Esophagus muscularis mucosa (tissue), 4 donors: Measurements from ENCODE around the gene MTFMT.

ENCODE experiments used
- CTCF ChIP-seq, 3 experiments: fragments of 200-600 bp in 2 of 3; fragments of 450-650 bp in 1 of 3; sonication (generic) in 2 of 3; IDR thresholded peaks; one replicate each; pipeline ENCODE4 v1.5.1; 2017 to 2019; ENCODE audit warnings: antibody characterized with exemption in 3 of 3, mild to moderate bottlenecking in 2 of 3, moderate library complexity in 1 of 3
- EP300 ChIP-seq: sonication (generic); formaldehyde crosslinking; IDR thresholded peaks from one replicate; pipeline ENCODE4 v1.6.1; 2017; ENCODE audit warnings: antibody characterized with exemption
- POLR2A ChIP-seq: fragments of 450-650 bp; IDR thresholded peaks from one replicate; pipeline ENCODE4 v1.6.1; 2017; ENCODE audit warnings: antibody characterized with exemption, moderate library complexity, mild to moderate bottlenecking, low read depth

- TF ChIP-seq POLR2A (no peak), CTCF (IDR thresholded peaks at IDR 0.05) (peak; percentile 91 to 97 (median 93)), EP300 (no peak)
These were observed 25.1 kb upstream of the MTFMT start for GRCh38 chr15:65054333-65055200.
